ENCODE results near the gene PDSS2. TPM values are rescaled to one million over a fixed set of nuclear protein-coding genes. Genes with fewer than 3 reads are reported as not detected.

PDSS2 gene
- total RNA-seq, 2 experiments from 2014 or later = 11.4 to 11.7 TPM

- no peak for ATAC-seq
- Mint-ChIP-seq H3K4me1 (no peaks in the 10 kb centered on the region), H3K4me3 (no peak overlapping the region), H3K27ac (no peak overlapping the region), H3K9me3 (ENCODE audit: low read depth) (no peaks in the 10 kb centered on the region), H3K27me3 (no peaks in the 10 kb centered on the region), H3K36me3 (ENCODE audit: low read depth) (no peaks in the 10 kb centered on the region)
- intact Hi-C loops (cut with DNase I, micrococcal nuclease) = no loop called here
- ChIA-PET CTCF (no interaction called here), POLR2A (no interaction called here)
- no peak for DNase-seq
Measured at GRCh38 chr6:107354451-107354850, 104.9 kb downstream of the PDSS2 start.

GRCh38 chr6:107353773-107354382 lies 105.5 kb downstream of the PDSS2 start:
- no peak overlapping the region for H3K27ac Mint-ChIP-seq
- no peak for ATAC-seq
- intact Hi-C loops (cut with DNase I, micrococcal nuclease) = no loop called here
- no peaks in the 10 kb centered on the region for H3K36me3 Mint-ChIP-seq (ENCODE audit: low read depth)
- no peaks in the 10 kb centered on the region for H3K9me3 Mint-ChIP-seq (ENCODE audit: low read depth)
- no peaks in the 10 kb centered on the region for H3K4me1 Mint-ChIP-seq
- H3K27me3 Mint-ChIP-seq = no peaks in the 10 kb centered on the region
- H3K4me3 Mint-ChIP-seq = no peak overlapping the region
- DNase-seq = no peak
- CTCF ChIA-PET = interaction anchor here (0.6 to 1.5 kb wide), 3 partner anchors 8 to 1794 kb away, joined by 3 to 5 read pairs (median 3); no protein-coding TSS in a partner anchor
- POLR2A ChIA-PET = no interaction called here

GRCh38 chr6:107348224-107348623 lies 111.1 kb downstream of the PDSS2 start:
- ChIA-PET POLR2A (interaction anchor here (0.7 kb wide), 1 partner anchor 176 kb away, joined by 3 read pairs; no protein-coding TSS in a partner anchor), CTCF (interaction anchor here (0.7 kb wide), 1 partner anchor 23 kb away, joined by 4 read pairs; no protein-coding TSS in a partner anchor)
- Mint-ChIP-seq H3K4me1 (peaks cover 3% of the 10 kb centered on the region), H3K36me3 (ENCODE audit: low read depth) (no peaks in the 10 kb centered on the region), H3K9me3 (ENCODE audit: low read depth) (no peaks in the 10 kb centered on the region), H3K27ac (no peak overlapping the region), H3K27me3 (no peaks in the 10 kb centered on the region), H3K4me3 (no peak overlapping the region)
- intact Hi-C loops (cut with DNase I, micrococcal nuclease) = no loop called here
- DNase-seq = no peak
- no peak for ATAC-seq

- ChIA-PET CTCF (no interaction called here), POLR2A (no interaction called here)
- DNase-seq (no peak), ATAC-seq (no peak)
- H3K27ac Mint-ChIP-seq = no peak overlapping the region
- H3K9me3 Mint-ChIP-seq (ENCODE audit: low read depth) = no peaks in the 10 kb centered on the region
- peaks cover 3% of the 10 kb centered on the region for H3K4me1 Mint-ChIP-seq
- no peak overlapping the region for H3K4me3 Mint-ChIP-seq
- intact Hi-C loops (cut with DNase I, micrococcal nuclease) = no loop called here
- no peaks in the 10 kb centered on the region for H3K36me3 Mint-ChIP-seq (ENCODE audit: low read depth)
- H3K27me3 Mint-ChIP-seq = no peaks in the 10 kb centered on the region
Measured at GRCh38 chr6:107345393-107345792, 114.0 kb downstream of the PDSS2 start.

GRCh38 chr6:107344981-107345380 lies 114.4 kb downstream of the PDSS2 start:
- ChIA-PET POLR2A (no interaction called here), CTCF (no interaction called here)
- H3K9me3 Mint-ChIP-seq (ENCODE audit: low read depth) = no peaks in the 10 kb centered on the region
- intact Hi-C loops (cut with DNase I, micrococcal nuclease) = no loop called here
- H3K4me1 Mint-ChIP-seq = peaks cover 3% of the 10 kb centered on the region
- H3K27ac Mint-ChIP-seq = no peak overlapping the region
- H3K4me3 Mint-ChIP-seq = no peak overlapping the region
- H3K36me3 Mint-ChIP-seq (ENCODE audit: low read depth) = no peaks in the 10 kb centered on the region
- ATAC-seq = no peak
- DNase-seq = no peak
- H3K27me3 Mint-ChIP-seq = no peaks in the 10 kb centered on the region

- no peaks in the 10 kb centered on the region for H3K9me3 Mint-ChIP-seq (ENCODE audit: low read depth)
- ATAC-seq (no peak), DNase-seq (no peak)
- H3K36me3 Mint-ChIP-seq (ENCODE audit: low read depth) = no peaks in the 10 kb centered on the region
- CTCF ChIA-PET = no interaction called here
- POLR2A ChIA-PET = no interaction called here
- intact Hi-C loops (cut with DNase I, micrococcal nuclease) = no loop called here
- no peak overlapping the region for H3K4me3 Mint-ChIP-seq
- no peaks in the 10 kb centered on the region for H3K27me3 Mint-ChIP-seq
- no peak overlapping the region for H3K27ac Mint-ChIP-seq
- peaks cover 3% of the 10 kb centered on the region for H3K4me1 Mint-ChIP-seq
Measured at GRCh38 chr6:107344383-107344782, 115.0 kb downstream of the PDSS2 start.

GRCh38 chr6:107342144-107342543 lies 117.2 kb downstream of the PDSS2 start:
- no peak for DNase-seq
- intact Hi-C loops (cut with DNase I, micrococcal nuclease) = no loop called here
- ATAC-seq = no peak
- no peak overlapping the region for H3K4me3 Mint-ChIP-seq
- CTCF ChIA-PET = interaction anchor here (0.7 to 1.2 kb wide), 2 partner anchors 11 to 253 kb away, joined by 3 read pairs; no protein-coding TSS in a partner anchor
- no peaks in the 10 kb centered on the region for H3K9me3 Mint-ChIP-seq (ENCODE audit: low read depth)
- no peaks in the 10 kb centered on the region for H3K27me3 Mint-ChIP-seq
- H3K4me1 Mint-ChIP-seq = peaks cover 3% of the 10 kb centered on the region
- POLR2A ChIA-PET = no interaction called here
- no peak overlapping the region for H3K27ac Mint-ChIP-seq
- no peaks in the 10 kb centered on the region for H3K36me3 Mint-ChIP-seq (ENCODE audit: low read depth)

GRCh38 chr6:107340881-107341280 lies 118.5 kb downstream of the PDSS2 start:
- no peak for ATAC-seq
- intact Hi-C loops (cut with DNase I, micrococcal nuclease) = no loop called here
- H3K9me3 Mint-ChIP-seq (ENCODE audit: low read depth) = no peaks in the 10 kb centered on the region
- no peaks in the 10 kb centered on the region for H3K27me3 Mint-ChIP-seq
- H3K27ac Mint-ChIP-seq = no peak overlapping the region
- no peaks in the 10 kb centered on the region for H3K36me3 Mint-ChIP-seq (ENCODE audit: low read depth)
- H3K4me1 Mint-ChIP-seq = peaks cover 3% of the 10 kb centered on the region
- DNase-seq = no peak
- ChIA-PET POLR2A (no interaction called here), CTCF (interaction anchor here (0.9 to 1.1 kb wide), 2 partner anchors 9 to 10 kb away, joined by 3 read pairs; no protein-coding TSS in a partner anchor)
- no peak overlapping the region for H3K4me3 Mint-ChIP-seq

GRCh38 chr6:107337191-107337741 lies 122.1 kb downstream of the PDSS2 start:
- no peaks in the 10 kb centered on the region for H3K4me1 Mint-ChIP-seq
- no peak overlapping the region for H3K4me3 Mint-ChIP-seq
- H3K27ac Mint-ChIP-seq = no peak overlapping the region
- ChIA-PET POLR2A (no interaction called here), CTCF (no interaction called here)
- ATAC-seq (no peak), DNase-seq (no peak)
- H3K9me3 Mint-ChIP-seq (ENCODE audit: low read depth) = no peaks in the 10 kb centered on the region
- H3K27me3 Mint-ChIP-seq = no peaks in the 10 kb centered on the region
- peaks cover 7% of the 10 kb centered on the region for H3K36me3 Mint-ChIP-seq (ENCODE audit: low read depth)
- intact Hi-C loops (cut with DNase I, micrococcal nuclease) = no loop called here

- H3K4me1 Mint-ChIP-seq = peaks cover 17% of the 10 kb centered on the region
- DNase-seq (no peak), ATAC-seq (no peak)
- CTCF ChIA-PET = no interaction called here
- H3K4me3 Mint-ChIP-seq = no peak overlapping the region
- H3K27ac Mint-ChIP-seq = no peak overlapping the region
- POLR2A ChIA-PET = no interaction called here
- intact Hi-C loops (cut with DNase I, micrococcal nuclease) = no loop called here
- H3K36me3 Mint-ChIP-seq (ENCODE audit: low read depth) = peaks cover 7% of the 10 kb centered on the region
- no peaks in the 10 kb centered on the region for H3K9me3 Mint-ChIP-seq (ENCODE audit: low read depth)
- H3K27me3 Mint-ChIP-seq = no peaks in the 10 kb centered on the region
Measured at GRCh38 chr6:107334026-107334425, 125.3 kb downstream of the PDSS2 start.

- intact Hi-C loops (cut with DNase I, micrococcal nuclease) = no loop called here
- Mint-ChIP-seq H3K36me3 (ENCODE audit: low read depth) (peaks cover 9% of the 10 kb centered on the region), H3K4me1 (peaks cover 17% of the 10 kb centered on the region), H3K4me3 (no peak overlapping the region), H3K27me3 (no peaks in the 10 kb centered on the region), H3K9me3 (ENCODE audit: low read depth) (no peaks in the 10 kb centered on the region), H3K27ac (no peak overlapping the region)
- DNase-seq (no peak), ATAC-seq (no peak)
- POLR2A ChIA-PET = no interaction called here
- CTCF ChIA-PET = interaction anchor here (0.5 kb wide), 1 partner anchor 60 kb away, joined by 3 read pairs; no protein-coding TSS in a partner anchor
Measured at GRCh38 chr6:107333491-107333890, 125.9 kb downstream of the PDSS2 start.

Data from activated CD4-positive, alpha-beta T cell treated with anti-CD3 and anti-CD28 coated beads for 36 hours (primary cell).